Nephron (organoid): ENCODE data around the gene PSMC3.
A peak's percentile ranks its signal among the peaks of the same experiment; 100 is the strongest.

ENCODE experiments used
- H3K27ac Mint-ChIP-seq, 3 experiments: 2 replicates each; pipeline ENCODE4 v1.8.0; 2020; ENCODE audit warnings: mixed read lengths in 3 of 3, mild to moderate bottlenecking in 2 of 3, moderate library complexity in 1 of 3
- H3K27me3 Mint-ChIP-seq: 2 replicates; pipeline ENCODE4 v1.8.0; 2021; ENCODE audit warnings: low read depth, mild to moderate bottlenecking, moderate library complexity, mixed read lengths
- H3K36me3 Mint-ChIP-seq: 2 replicates; pipeline ENCODE4 v1.8.0; 2020; ENCODE audit warnings: low read depth, mixed read lengths
- H3K4me1 Mint-ChIP-seq: 2 replicates; pipeline ENCODE4 v1.8.0; 2020; ENCODE audit warnings: mixed read lengths
- H3K4me3 Mint-ChIP-seq, 3 experiments: 2 replicates each; pipeline ENCODE4 v1.8.0; 2020; ENCODE audit warnings: mild to moderate bottlenecking in 3 of 3, mixed read lengths in 3 of 3, moderate library complexity in 2 of 3
- H3K9me3 Mint-ChIP-seq: 2 replicates; pipeline ENCODE4 v1.8.0; 2020; ENCODE audit warnings: mixed read lengths
- CTCF ChIP-seq, 3 experiments: fragments of 200-600 bp; sonication (generic); IDR thresholded peaks; one replicate each; pipeline ENCODE4 v1.5.0; 2021; ENCODE audit warnings: antibody characterized with exemption in 3 of 3; ENCODE audit not compliant: unreplicated experiment in 3 of 3

PSMC3 gene

GRCh38 chr11:47373876-47374719 lies 52.1 kb downstream of the PSMC3 start:
- Mint-ChIP-seq H3K4me3 (no peak overlapping the region), H3K27ac (no peak overlapping the region), H3K36me3 (no peaks in the 10 kb centered on the region), H3K4me1 (no peaks in the 10 kb centered on the region), H3K27me3 (peaks cover 6% of the 10 kb centered on the region), H3K9me3 (no peaks in the 10 kb centered on the region)
- peak; percentile 91 to 94 (median 94) for TF ChIP-seq CTCF (IDR thresholded peaks at IDR 0.05; ENCODE audit: unreplicated experiment in 3 of 3)

- Mint-ChIP-seq H3K36me3 (no peaks in the 10 kb centered on the region), H3K4me3 (no peak overlapping the region), H3K27ac (peak overlapping the region in 1 of 3 experiments; percentile 30), H3K27me3 (peaks cover 6% of the 10 kb centered on the region), H3K9me3 (no peaks in the 10 kb centered on the region), H3K4me1 (no peaks in the 10 kb centered on the region)
- TF ChIP-seq CTCF (IDR thresholded peaks at IDR 0.05; ENCODE audit: unreplicated experiment in 3 of 3): no peak
Measured at GRCh38 chr11:47372422-47372821, 53.8 kb downstream of the PSMC3 start.

- no peak for TF ChIP-seq CTCF (IDR thresholded peaks at IDR 0.05; ENCODE audit: unreplicated experiment in 3 of 3)
- H3K27me3 Mint-ChIP-seq: peaks cover 6% of the 10 kb centered on the region
- H3K4me1 Mint-ChIP-seq: no peaks in the 10 kb centered on the region
- no peaks in the 10 kb centered on the region for H3K36me3 Mint-ChIP-seq
- no peak overlapping the region for H3K27ac Mint-ChIP-seq
- H3K9me3 Mint-ChIP-seq: no peaks in the 10 kb centered on the region
- no peak overlapping the region for H3K4me3 Mint-ChIP-seq
Measured at GRCh38 chr11:47369676-47370075, 56.6 kb downstream of the PSMC3 start.
